OCI-LY1 (cell line): ENCODE measurements around the gene ZNF675.
"Not testable (repeated sequence)": the region's sequence is repeated elsewhere in the genome, so short reads cannot be mapped to it uniquely, and the experiment has no call there.

Source experiments
- H2AFZ ChIP-seq: fragments of 200-600 bp; sonication (generic), shearing (Covaris generic); 2 replicates; pipeline ENCODE4 v1.6.0; 2014; ENCODE audit warnings: antibody characterized with exemption, mild to moderate bottlenecking, low read length
- H3F3A ChIP-seq: fragments of 200-600 bp; sonication (generic), shearing (Covaris generic); 2 replicates; pipeline ENCODE4 v1.6.0; 2014; ENCODE audit warnings: mild to moderate bottlenecking, antibody characterized with exemption, low read length, moderate library complexity; ENCODE audit not compliant: insufficient read depth
- H3K27ac ChIP-seq: fragments of 200-600 bp; sonication (generic); 2 replicates; pipeline ENCODE4 v1.5.1; 2014; ENCODE audit warnings: low read length, mixed run types, mild to moderate bottlenecking, low read depth; ENCODE audit not compliant: poor library complexity, severe bottlenecking
- H3K27me3 ChIP-seq: fragments of 200-600 bp; sonication (generic); 2 replicates; pipeline ENCODE4 v1.6.0; 2014; ENCODE audit warnings: antibody characterized with exemption, mild to moderate bottlenecking, low read length, moderate library complexity; ENCODE audit not compliant: insufficient read depth
- H3K36me3 ChIP-seq: fragments of 200-600 bp; sonication (generic); 2 replicates; pipeline ENCODE4 v1.6.1; 2014; ENCODE audit warnings: mild to moderate bottlenecking, antibody characterized with exemption, low read length, moderate library complexity, mixed read lengths; ENCODE audit not compliant: insufficient read depth
- H3K4me1 ChIP-seq: fragments of 200-600 bp; sonication (generic); 2 replicates; pipeline ENCODE4 v1.5.1; 2014; ENCODE audit warnings: mild to moderate bottlenecking, low read length, moderate library complexity; ENCODE audit not compliant: insufficient read depth, severe bottlenecking
- H3K4me2 ChIP-seq: fragments of 200-600 bp; sonication (generic), shearing (Covaris generic); 2 replicates; pipeline ENCODE4 v1.6.1; 2014; ENCODE audit warnings: low read length
- H3K4me3 ChIP-seq: fragments of 200-600 bp; sonication (generic); 2 replicates; pipeline ENCODE4 v1.5.1; 2014; ENCODE audit warnings: low read length, low read depth, mild to moderate bottlenecking, mixed read lengths; ENCODE audit not compliant: poor library complexity, severe bottlenecking
- H3K79me2 ChIP-seq: fragments of 200-600 bp; shearing (Covaris generic); 2 replicates; pipeline ENCODE4 v1.6.1; 2016; ENCODE audit warnings: mixed run types, low read length, mixed read lengths; ENCODE audit not compliant: insufficient read depth
- H3K9ac ChIP-seq: fragments of 200-600 bp; sonication (generic), shearing (Covaris generic); 2 replicates; pipeline ENCODE4 v1.6.1; 2014; ENCODE audit warnings: mild to moderate bottlenecking, low read length, mixed read lengths
- H3K9me2 ChIP-seq: fragments of 200-600 bp; sonication (generic), shearing (Covaris generic); 2 replicates; pipeline ENCODE4 v1.6.1; 2014; ENCODE audit warnings: low read depth, mild to moderate bottlenecking, low read length, mixed read lengths
- H3K9me3 ChIP-seq: fragments of 200-600 bp; shearing (Covaris generic); 2 replicates; pipeline ENCODE4 v1.6.1; 2014; ENCODE audit warnings: low read length, mixed read lengths
- H4K20me1 ChIP-seq: fragments of 200-600 bp; sonication (generic), shearing (Covaris generic); 2 replicates; pipeline ENCODE4 v1.6.0; 2016; ENCODE audit warnings: mild to moderate bottlenecking, low read length; ENCODE audit not compliant: insufficient read depth
- EZH2 ChIP-seq: fragments of 200-600 bp; sonication (generic), shearing (Covaris generic); IDR thresholded peaks from 2 replicates; pipeline ENCODE4 v1.8.0; 2017; ENCODE audit warnings: borderline replicate concordance, mixed run types, mild to moderate bottlenecking, antibody characterized with exemption, low read length, moderate library complexity, mixed read lengths
- TF ChIP-seq, protein P1 (sequence below): fragments of 200-600 bp; sonication (generic), shearing (Covaris generic); IDR thresholded peaks from 2 replicates; pipeline ENCODE4 v1.5.1; 2017; ENCODE audit warnings: mild to moderate bottlenecking, antibody characterized with exemption, low read length, moderate library complexity, mixed read lengths

Gene ZNF675

GRCh38 chr19:23686621-23687423, at the start of gene ZNF675:
Gene ZNF675, minus strand, starts transcription at chr19:23687212. Its CDS starts 179 bp downstream, at chr19:23687033.
- H3F3A ChIP-seq, result no peaks in the 10 kb centered on the region
- peak within 1 kb of the TSS; percentile 96 for H3K9ac ChIP-seq
- no peaks in the 10 kb centered on the region for H4K20me1 ChIP-seq
- no peaks in the 10 kb centered on the region for H3K9me2 ChIP-seq
- H3K36me3 ChIP-seq, result peaks cover 40% of the 10 kb centered on the region
- peak within 1 kb of the TSS; percentile 92 for H3K4me2 ChIP-seq
- no peaks in the 10 kb centered on the region for H3K27me3 ChIP-seq
- H3K4me3 ChIP-seq, result peak within 1 kb of the TSS; percentile 96
- peak within 1 kb of the TSS; percentile 84; the same call in 1 of the 2 replicates for H2AFZ ChIP-seq
- H3K9me3 ChIP-seq, result peaks cover 14% of the 10 kb centered on the region; the same call in 1 of the 2 replicates
- TF ChIP-seq EZH2, result no peak
- TF ChIP-seq, protein P1, sequence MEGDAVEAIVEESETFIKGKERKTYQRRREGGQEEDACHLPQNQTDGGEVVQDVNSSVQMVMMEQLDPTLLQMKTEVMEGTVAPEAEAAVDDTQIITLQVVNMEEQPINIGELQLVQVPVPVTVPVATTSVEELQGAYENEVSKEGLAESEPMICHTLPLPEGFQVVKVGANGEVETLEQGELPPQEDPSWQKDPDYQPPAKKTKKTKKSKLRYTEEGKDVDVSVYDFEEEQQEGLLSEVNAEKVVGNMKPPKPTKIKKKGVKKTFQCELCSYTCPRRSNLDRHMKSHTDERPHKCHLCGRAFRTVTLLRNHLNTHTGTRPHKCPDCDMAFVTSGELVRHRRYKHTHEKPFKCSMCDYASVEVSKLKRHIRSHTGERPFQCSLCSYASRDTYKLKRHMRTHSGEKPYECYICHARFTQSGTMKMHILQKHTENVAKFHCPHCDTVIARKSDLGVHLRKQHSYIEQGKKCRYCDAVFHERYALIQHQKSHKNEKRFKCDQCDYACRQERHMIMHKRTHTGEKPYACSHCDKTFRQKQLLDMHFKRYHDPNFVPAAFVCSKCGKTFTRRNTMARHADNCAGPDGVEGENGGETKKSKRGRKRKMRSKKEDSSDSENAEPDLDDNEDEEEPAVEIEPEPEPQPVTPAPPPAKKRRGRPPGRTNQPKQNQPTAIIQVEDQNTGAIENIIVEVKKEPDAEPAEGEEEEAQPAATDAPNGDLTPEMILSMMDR, result peak; percentile 22; the same call in 1 of the 2 replicates
- peaks cover 37% of the 10 kb centered on the region for H3K79me2 ChIP-seq
- peak within 1 kb of the TSS; percentile 83 for H3K27ac ChIP-seq
- H3K4me1 ChIP-seq, result peaks cover 12% of the 10 kb centered on the region

DNA sequence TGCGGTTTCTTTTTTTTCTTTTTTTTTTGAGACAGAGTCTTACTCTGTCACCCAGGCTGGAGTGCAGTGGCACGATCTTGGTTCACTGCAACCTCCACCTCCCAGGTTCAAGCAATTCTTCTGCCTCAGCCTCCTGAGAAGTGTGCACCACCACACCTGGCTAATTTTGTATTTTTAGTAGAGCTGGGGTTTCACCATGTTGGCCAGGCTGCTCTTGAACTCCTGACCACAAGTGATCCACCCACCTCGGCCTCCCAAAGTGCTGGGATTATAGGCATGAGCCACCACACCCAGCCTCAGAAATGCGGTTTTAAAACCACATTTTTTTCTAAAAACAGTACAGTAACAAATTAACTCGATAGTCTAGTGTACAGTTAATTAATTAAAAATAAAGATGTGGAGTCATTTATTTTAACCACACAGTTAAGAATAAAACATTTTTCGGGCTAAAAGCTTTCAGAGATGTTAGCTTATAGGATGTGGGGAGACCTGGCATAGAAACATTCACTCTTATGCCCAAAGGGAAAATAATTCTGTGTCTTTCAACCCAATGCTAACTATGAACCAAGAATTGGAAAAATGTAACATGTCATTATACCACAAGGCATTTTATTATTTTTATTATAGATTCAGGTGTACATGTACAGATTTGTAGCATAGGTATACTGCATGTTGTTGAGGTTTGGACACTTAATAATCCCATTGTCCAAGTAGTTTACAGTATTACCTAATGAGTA, 43.9 kb upstream of the ZNF675 start:
- H3K9me3 ChIP-seq, H3K79me2 ChIP-seq, H3K27ac ChIP-seq, H2AFZ ChIP-seq, H3F3A ChIP-seq, H3K36me3 ChIP-seq, H4K20me1 ChIP-seq, H3K4me1 ChIP-seq, H3K4me2 ChIP-seq, H3K4me3 ChIP-seq, H3K27me3 ChIP-seq, H3K9ac ChIP-seq, H3K9me2 ChIP-seq: not testable (repeated sequence)

- not testable (repeated sequence) for H3K9me3 ChIP-seq, H3K27me3 ChIP-seq, H3K9me2 ChIP-seq, H3K4me1 ChIP-seq, H3K4me3 ChIP-seq, H3K79me2 ChIP-seq, H4K20me1 ChIP-seq, H3K9ac ChIP-seq, H3K4me2 ChIP-seq, H2AFZ ChIP-seq, H3K36me3 ChIP-seq, H3F3A ChIP-seq, H3K27ac ChIP-seq
These were observed 37.1 kb upstream of the ZNF675 start for GRCh38 chr19:23724161-23724560.

DNA sequence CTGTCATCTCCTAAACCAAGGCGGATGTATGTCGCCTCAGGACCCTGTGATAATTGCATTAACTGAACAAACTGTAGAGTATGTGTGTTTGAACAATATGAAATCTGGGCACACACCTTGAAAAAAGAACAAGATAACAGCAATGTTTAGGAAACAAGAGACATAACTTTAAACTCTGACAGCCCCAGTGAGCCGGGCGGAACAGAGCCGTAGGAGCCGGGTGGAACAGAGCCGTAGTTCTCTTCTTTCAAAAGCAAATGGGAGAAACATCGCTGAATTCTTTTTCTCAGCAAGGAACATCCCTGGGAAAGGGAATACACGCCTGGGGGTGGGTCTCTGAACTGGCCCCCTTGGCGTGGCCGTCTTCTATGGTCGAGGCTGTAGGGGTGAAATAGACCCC, 31.8 kb upstream of the ZNF675 start:
- Histone ChIP-seq H3K79me2 (no peaks in the 10 kb centered on the region), H3K27ac (no peak overlapping the region), H3K4me1 (no peaks in the 10 kb centered on the region), H3K4me2 (no peak overlapping the region), H3K27me3 (no peaks in the 10 kb centered on the region), H2AFZ (no peak overlapping the region), H3F3A (no peaks in the 10 kb centered on the region), H3K9ac (no peak overlapping the region), H3K4me3 (no peak overlapping the region), H4K20me1 (no peaks in the 10 kb centered on the region), H3K9me2 (no peaks in the 10 kb centered on the region), H3K36me3 (no peaks in the 10 kb centered on the region), H3K9me3 (no peaks in the 10 kb centered on the region)
- no peak for TF ChIP-seq EZH2
- TF ChIP-seq, protein P1, result no peak
